Stimulated activated CD4-positive, alpha-beta T cell treated with anti-CD3 and anti-CD28 coated beads, Interleukin-4, amount 100 ng/mL, for 48 hours (primary cell): ENCODE results near the gene AUH.
"Not testable (repeated sequence)": the region's sequence is repeated elsewhere in the genome, so short reads cannot be mapped to it uniquely, and the experiment has no call there.

Experiments
- DNase-seq, 2 donors: peaks; one replicate each; pipeline ENCODE4 v3.0.0-alpha.2; 2020; ENCODE audit warnings: low read depth in 2 of 2

AUH gene

GRCh38 chr9:91379426-91379825 is 17.7 kb upstream of the AUH start:
- no peak for DNase-seq

GRCh38 chr9:91378695-91379127 is 17.0 kb upstream of the AUH start:
- no peak for DNase-seq

- not testable (repeated sequence) for DNase-seq
Observed at GRCh38 chr9:91378054-91378453, 16.3 kb upstream of the AUH start.

GRCh38 chr9:91376239-91376638 is 14.5 kb upstream of the AUH start:
- DNase-seq: no peak

- DNase-seq: no peak
Observed at GRCh38 chr9:91374939-91375338, 13.2 kb upstream of the AUH start.

- no peak for DNase-seq
Observed at GRCh38 chr9:91371894-91372293, 10.2 kb upstream of the AUH start.

- DNase-seq: not testable (repeated sequence)
Observed at GRCh38 chr9:91370006-91370405, 8.3 kb upstream of the AUH start.

- no peak for DNase-seq
Observed at GRCh38 chr9:91364702-91365101, 3.0 kb upstream of the AUH start.

GRCh38 chr9:91364005-91364404 is 2.3 kb upstream of the AUH start:
- DNase-seq: no peak

- no peak for DNase-seq
Observed at GRCh38 chr9:91362051-91362611, 413 bp upstream of the AUH start.

- no peak for DNase-seq
Observed at GRCh38 chr9:91360551-91361290, 997 bp downstream of the AUH start.

GRCh38 chr9:91359734-91360470 is 1.8 kb downstream of the AUH start:
- DNase-seq: no peak

- DNase-seq: no peak
Observed at GRCh38 chr9:91359083-91359482, 2.6 kb downstream of the AUH start.

- no peak for DNase-seq
Observed at GRCh38 chr9:91354881-91355280, 6.8 kb downstream of the AUH start.

- no peak for DNase-seq
Observed at GRCh38 chr9:91349115-91349555, 12.6 kb downstream of the AUH start.

GRCh38 chr9:91348191-91348807 is 13.4 kb downstream of the AUH start:
- DNase-seq: no peak

- DNase-seq: no peak
Observed at GRCh38 chr9:91347377-91347776, 14.3 kb downstream of the AUH start.

GRCh38 chr9:91346644-91347043 is 15.1 kb downstream of the AUH start:
- no peak for DNase-seq

- DNase-seq: no peak
Observed at GRCh38 chr9:91345978-91346377, 15.7 kb downstream of the AUH start.

GRCh38 chr9:91342575-91342974 is 19.1 kb downstream of the AUH start:
- DNase-seq: no peak

GRCh38 chr9:91341749-91342148 is 20.0 kb downstream of the AUH start:
- DNase-seq: no peak

- no peak for DNase-seq
Observed at GRCh38 chr9:91341258-91341746, 20.4 kb downstream of the AUH start.
